Esophagus squamous epithelium (tissue), 5 donors: Measurements from ENCODE around the gene KCNK4. TPM values are rescaled to one million over a fixed set of nuclear protein-coding genes. Genes with fewer than 3 reads are reported as not detected.
A peak's percentile ranks its signal among the peaks of the same experiment; 100 is the strongest.

ENCODE experiments used
- DNase-seq: peaks from one replicate; lab custom pipeline; 2025; lab: John Stamatoyannopoulos, UW
- H3K27ac ChIP-seq, 4 donors: fragments of 200-600 bp; sonication (generic); one replicate each; pipeline ENCODE4 v1.5.1; 2016 to 2019; ENCODE audit warnings: mild to moderate bottlenecking in 1 of 4
- H3K27me3 ChIP-seq, 4 donors: fragments of 200-600 bp; sonication (generic); 1 replicate in 3 of 4; 2 replicates in 1 of 4; pipeline versions ENCODE4 v1.5.1 to v1.6.0; 2017 to 2021; ENCODE audit warnings: antibody characterized with exemption in 1 of 4
- H3K36me3 ChIP-seq, 3 donors: fragments of 200-600 bp; sonication (generic); one replicate each; pipeline ENCODE4 v1.5.1; 2016 to 2019
- H3K4me1 ChIP-seq, 3 donors: fragments of 200-600 bp; sonication (generic); one replicate each; pipeline ENCODE4 v1.5.1; 2017 to 2019
- H3K4me3 ChIP-seq, 4 donors: fragments of 200-600 bp; sonication (generic); 1 replicate in 3 of 4; 2 replicates in 1 of 4; pipeline ENCODE4 v1.5.1; 2016 to 2019; ENCODE audit warnings: mild to moderate bottlenecking in 2 of 4, moderate library complexity in 1 of 4
- H3K9me3 ChIP-seq, 3 donors: fragments of 200-600 bp; sonication (generic); one replicate each; pipeline ENCODE4 v1.5.1; 2016 to 2019
- CTCF ChIP-seq, 6 experiments: fragments of 450-650 bp in 4 of 6; fragments of 200-600 bp in 2 of 6; sonication (generic) in 2 of 6; IDR thresholded peaks; one replicate each; pipeline ENCODE4 v1.5.1; 2016 to 2019; ENCODE audit warnings: antibody characterized with exemption in 6 of 6, mild to moderate bottlenecking in 4 of 6, moderate library complexity in 4 of 6
- POLR2A ChIP-seq, 4 donors: fragments of 450-650 bp; IDR thresholded peaks; one replicate each; pipeline ENCODE4 v1.6.1; 2017; ENCODE audit warnings: antibody characterized with exemption in 4 of 4, mild to moderate bottlenecking in 4 of 4, moderate library complexity in 3 of 4
- WGBS, 2 donors: methylation state at CpG; one replicate each; pipeline ENCODE4 v1.1.5; 2018; 5-methylcytosine and 5-hydroxymethylcytosine counted together
- intact Hi-C: fragments of 100-400 bp; cut with DNase I; formaldehyde crosslinking; loops from one replicate; pipeline ENCODE4 v1.15.0; 2022
- total RNA-seq, 4 donors: library from RNA; depleted of rRNA; stranded (reverse); fragments of >200 nt; gene quantifications; one replicate each; pipeline ENCODE4 v1.1.0, GENCODE V29; 2016
- donor health status: DM: yes; HTN: yes; CAD: no.

The KCNK4 gene
- total RNA-seq, 4 donors from 2014 or later, result not detected

GRCh38 chr11:64251016-64251752, 39.9 kb upstream of the KCNK4 start, which contains the start of gene PLCB3:
TSS of gene PLCB3 (plus strand) at chr11:64251530. CDS start at chr11:64251650, 120 bp downstream.
- peak within 1 kb of the TSS; percentile 73 to 94 (median 76) for H3K4me3 ChIP-seq
- DNase-seq, result no peak
- H3K27ac ChIP-seq, result peak within 1 kb of the TSS; percentile 81 to 91 (median 89)
- TF ChIP-seq CTCF (IDR thresholded peaks at IDR 0.05), result peak; percentile 69 to 96 (median 90)
- TF ChIP-seq POLR2A (IDR thresholded peaks at IDR 0.05), result peak in 3 of 4 donors; percentile 24 to 73 (median 38)
- H3K4me1 ChIP-seq, result peaks cover 29 to 67% (median 44%) of the 10 kb centered on the region in 3 donors
- H3K36me3 ChIP-seq, result peaks cover 4 to 24% (median 13%) of the 10 kb centered on the region in 3 donors
- no peaks in the 10 kb centered on the region for H3K27me3 ChIP-seq
- intact Hi-C loops, result no loop called here
- H3K9me3 ChIP-seq, result no peaks in the 10 kb centered on the region
- WGBS, 2 donors, result 0% methylated on average over 1 of the region's 75 CpGs; no CpG with 5 or more reads in 1 of the 2 donors

GRCh38 chr11:64251753-64252002, 39.4 kb upstream of the KCNK4 start:
- Histone ChIP-seq H3K4me1 (peaks cover 29 to 71% (median 44%) of the 10 kb centered on the region in 3 donors), H3K9me3 (no peaks in the 10 kb centered on the region), H3K27me3 (no peaks in the 10 kb centered on the region), H3K4me3 (peak overlapping the region; percentile 73 to 94 (median 76)), H3K27ac (peak overlapping the region; percentile 81 to 91 (median 89)), H3K36me3 (peaks cover 9 to 29% (median 13%) of the 10 kb centered on the region in 3 donors)
- no peak for TF ChIP-seq CTCF (IDR thresholded peaks at IDR 0.05)
- TF ChIP-seq POLR2A (IDR thresholded peaks at IDR 0.05), result no peak
- WGBS, 2 donors, result 0% methylated on average over 5 to 6 of the region's 18 CpGs
- intact Hi-C loops, result no loop called here
- no peak for DNase-seq

GRCh38 chr11:64252003-64252872, 38.9 kb upstream of the KCNK4 start:
- H3K4me1 ChIP-seq, result peaks cover 29 to 69% (median 40%) of the 10 kb centered on the region in 3 donors
- H3K9me3 ChIP-seq, result no peaks in the 10 kb centered on the region
- intact Hi-C loops, result no loop called here
- H3K4me3 ChIP-seq, result peak overlapping the region; percentile 73 to 94 (median 76)
- peak overlapping the region; percentile 81 to 91 (median 89) for H3K27ac ChIP-seq
- TF ChIP-seq POLR2A (IDR thresholded peaks at IDR 0.05) (peak in 1 of 4 donors; percentile 50), CTCF (IDR thresholded peaks at IDR 0.05) (peak in 5 of 6 experiments; percentile 10 to 42 (median 17))
- DNase-seq, result no peak
- 4 to 6% methylated on average over 9 to 11 of the region's 23 CpGs for WGBS, 2 donors
- H3K27me3 ChIP-seq, result no peaks in the 10 kb centered on the region
- H3K36me3 ChIP-seq, result peaks cover 11 to 35% (median 13%) of the 10 kb centered on the region in 3 donors

GRCh38 chr11:64253043-64253442, 38.1 kb upstream of the KCNK4 start:
- H3K27ac ChIP-seq, result peak overlapping the region in 3 of 4 donors; percentile 19 to 91 (median 91)
- no peak for TF ChIP-seq CTCF (IDR thresholded peaks at IDR 0.05)
- TF ChIP-seq POLR2A (IDR thresholded peaks at IDR 0.05), result no peak
- H3K4me1 ChIP-seq, result peaks cover 22 to 61% (median 34%) of the 10 kb centered on the region in 3 donors
- H3K9me3 ChIP-seq, result no peaks in the 10 kb centered on the region
- H3K4me3 ChIP-seq, result peak overlapping the region in 3 of 4 donors; percentile 75 to 94 (median 76)
- WGBS, 2 donors, result 65% methylated on average over 8 of the region's 8 CpGs; no CpG with 5 or more reads in 1 of the 2 donors
- no peaks in the 10 kb centered on the region for H3K27me3 ChIP-seq
- H3K36me3 ChIP-seq, result peaks cover 13 to 43% (median 14%) of the 10 kb centered on the region in 3 donors
- intact Hi-C loops, result no loop called here
- no peak for DNase-seq
